Measurements from ENCODE around the gene CAMK1.
A peak's percentile ranks its signal among the peaks of the same experiment; 100 is the strongest.

The CAMK1 gene

GRCh38 chr3:9731206-9732079 is 38.3 kb downstream of the CAMK1 start, which contains the start of gene BRPF1:
Gene BRPF1 (plus strand): TSS chr3:9731735. CDS start chr3:9734141, 2,406 bp downstream.
- Mint-ChIP-seq H3K4me1 (peaks cover 71% of the 10 kb centered on the region), H3K9me3 (no peaks in the 10 kb centered on the region), H3K36me3 (peaks cover 28% of the 10 kb centered on the region), H3K27me3 (peaks cover 17% of the 10 kb centered on the region), H3K27ac (peak within 1 kb of the TSS; percentile 95), H3K4me3 (peak within 1 kb of the TSS; percentile 99)
- CTCF ChIA-PET: interaction anchor here (1.0 to 2.1 kb wide), 4 partner anchors 17 to 228 kb away, joined by 3 to 7 read pairs (median 6); no protein-coding TSS in a partner anchor
- DNase-seq: peak; percentile 100

GRCh38 chr3:9730657-9731205 is 39.0 kb downstream of the CAMK1 start:
- Mint-ChIP-seq H3K4me1 (peaks cover 66% of the 10 kb centered on the region), H3K9me3 (no peaks in the 10 kb centered on the region), H3K27ac (peak overlapping the region; percentile 95), H3K4me3 (peak overlapping the region; percentile 84), H3K36me3 (peaks cover 24% of the 10 kb centered on the region), H3K27me3 (peaks cover 17% of the 10 kb centered on the region)
- CTCF ChIA-PET: interaction anchor here (1.0 to 2.1 kb wide), 4 partner anchors 16 to 227 kb away, joined by 3 to 7 read pairs (median 6); no protein-coding TSS in a partner anchor
- no peak for DNase-seq

GRCh38 chr3:9729419-9729818 is 40.3 kb downstream of the CAMK1 start:
- Mint-ChIP-seq H3K36me3 (peaks cover 14% of the 10 kb centered on the region), H3K27me3 (peaks cover 22% of the 10 kb centered on the region), H3K4me3 (no peak overlapping the region), H3K9me3 (no peaks in the 10 kb centered on the region), H3K27ac (no peak overlapping the region), H3K4me1 (peaks cover 53% of the 10 kb centered on the region)
- no peak for DNase-seq
- CTCF ChIA-PET: no interaction called here

GRCh38 chr3:9727743-9728142 is 42.0 kb downstream of the CAMK1 start:
- DNase-seq: no peak
- peaks cover 36% of the 10 kb centered on the region for H3K4me1 Mint-ChIP-seq
- CTCF ChIA-PET: interaction anchor here (0.7 to 3.2 kb wide), 21 partner anchors 10 to 376 kb away, joined by 3 to 20 read pairs (median 5); partner anchors contain the start of genes MTMR14 and OGG1
- no peaks in the 10 kb centered on the region for H3K9me3 Mint-ChIP-seq
- no peak overlapping the region for H3K4me3 Mint-ChIP-seq
- peaks cover 4% of the 10 kb centered on the region for H3K36me3 Mint-ChIP-seq
- H3K27me3 Mint-ChIP-seq: peaks cover 27% of the 10 kb centered on the region
- no peak overlapping the region for H3K27ac Mint-ChIP-seq

- H3K27me3 Mint-ChIP-seq: peaks cover 31% of the 10 kb centered on the region
- peak overlapping the region; percentile 30 for H3K27ac Mint-ChIP-seq
- H3K4me3 Mint-ChIP-seq: peak overlapping the region; percentile 60
- H3K4me1 Mint-ChIP-seq: peaks cover 31% of the 10 kb centered on the region
- no peaks in the 10 kb centered on the region for H3K36me3 Mint-ChIP-seq
- CTCF ChIA-PET: interaction anchor here (0.7 to 3.2 kb wide), 27 partner anchors 9 to 375 kb away, joined by 3 to 20 read pairs (median 4); partner anchors contain the start of genes MTMR14 and OGG1
- no peaks in the 10 kb centered on the region for H3K9me3 Mint-ChIP-seq
- peak; percentile 71 for DNase-seq
Observed at GRCh38 chr3:9727041-9727595, 42.6 kb downstream of the CAMK1 start.

- Mint-ChIP-seq H3K27me3 (peaks cover 26% of the 10 kb centered on the region), H3K4me1 (peaks cover 31% of the 10 kb centered on the region), H3K27ac (peak overlapping the region; percentile 74), H3K36me3 (no peaks in the 10 kb centered on the region), H3K9me3 (no peaks in the 10 kb centered on the region), H3K4me3 (no peak overlapping the region)
- CTCF ChIA-PET: interaction anchor here (1.3 to 3.2 kb wide), 3 partner anchors 10 to 68 kb away, joined by 3 to 19 read pairs (median 15); no protein-coding TSS in a partner anchor
- no peak for DNase-seq
Observed at GRCh38 chr3:9725775-9726515, 43.8 kb downstream of the CAMK1 start.

GRCh38 chr3:9721700-9722060 is 48.1 kb downstream of the CAMK1 start:
- DNase-seq: no peak
- Mint-ChIP-seq H3K4me3 (no peak overlapping the region), H3K4me1 (peaks cover 8% of the 10 kb centered on the region), H3K9me3 (no peaks in the 10 kb centered on the region), H3K36me3 (no peaks in the 10 kb centered on the region), H3K27me3 (peaks cover 14% of the 10 kb centered on the region), H3K27ac (no peak overlapping the region)
- CTCF ChIA-PET: no interaction called here

GRCh38 chr3:9721015-9721699 is 48.6 kb downstream of the CAMK1 start:
- Mint-ChIP-seq H3K27me3 (peaks cover 14% of the 10 kb centered on the region), H3K36me3 (no peaks in the 10 kb centered on the region), H3K4me3 (no peak overlapping the region), H3K27ac (no peak overlapping the region), H3K9me3 (no peaks in the 10 kb centered on the region), H3K4me1 (peaks cover 5% of the 10 kb centered on the region)
- DNase-seq: no peak
- CTCF ChIA-PET: interaction anchor here (0.8 kb wide), 1 partner anchor 26 kb away, joined by 4 read pairs; no protein-coding TSS in a partner anchor

- CTCF ChIA-PET: interaction anchor here (0.8 to 1.4 kb wide), 2 partner anchors 9 to 150 kb away, joined by 3 to 5 read pairs; no protein-coding TSS in a partner anchor
- no peaks in the 10 kb centered on the region for H3K9me3 Mint-ChIP-seq
- H3K27ac Mint-ChIP-seq: no peak overlapping the region
- H3K4me1 Mint-ChIP-seq: peaks cover 5% of the 10 kb centered on the region
- no peak overlapping the region for H3K4me3 Mint-ChIP-seq
- H3K27me3 Mint-ChIP-seq: peaks cover 12% of the 10 kb centered on the region
- no peak for DNase-seq
- H3K36me3 Mint-ChIP-seq: no peaks in the 10 kb centered on the region
Observed at GRCh38 chr3:9718118-9718517, 51.6 kb downstream of the CAMK1 start.

GRCh38 chr3:9717563-9717962 is 52.2 kb downstream of the CAMK1 start:
- peaks cover 18% of the 10 kb centered on the region for H3K27me3 Mint-ChIP-seq
- no peak overlapping the region for H3K4me3 Mint-ChIP-seq
- H3K9me3 Mint-ChIP-seq: no peaks in the 10 kb centered on the region
- CTCF ChIA-PET: interaction anchor here (1.4 kb wide), 1 partner anchor 10 kb away, joined by 5 read pairs; no protein-coding TSS in a partner anchor
- no peak overlapping the region for H3K27ac Mint-ChIP-seq
- no peaks in the 10 kb centered on the region for H3K36me3 Mint-ChIP-seq
- no peak for DNase-seq
- H3K4me1 Mint-ChIP-seq: peaks cover 5% of the 10 kb centered on the region

GRCh38 chr3:9716801-9717555 is 52.8 kb downstream of the CAMK1 start:
- no peaks in the 10 kb centered on the region for H3K36me3 Mint-ChIP-seq
- no peaks in the 10 kb centered on the region for H3K9me3 Mint-ChIP-seq
- CTCF ChIA-PET: no interaction called here
- H3K27ac Mint-ChIP-seq: no peak overlapping the region
- H3K4me1 Mint-ChIP-seq: peaks cover 5% of the 10 kb centered on the region
- no peak overlapping the region for H3K4me3 Mint-ChIP-seq
- peaks cover 19% of the 10 kb centered on the region for H3K27me3 Mint-ChIP-seq
- no peak for DNase-seq

- no peaks in the 10 kb centered on the region for H3K9me3 Mint-ChIP-seq
- H3K4me1 Mint-ChIP-seq: peaks cover 5% of the 10 kb centered on the region
- no peaks in the 10 kb centered on the region for H3K36me3 Mint-ChIP-seq
- H3K4me3 Mint-ChIP-seq: no peak overlapping the region
- H3K27me3 Mint-ChIP-seq: peaks cover 22% of the 10 kb centered on the region
- CTCF ChIA-PET: interaction anchor here (0.5 to 2.5 kb wide), 5 partner anchors 11 to 363 kb away, joined by 3 to 15 read pairs (median 4); partner anchors contain the start of gene BRPF1
- no peak overlapping the region for H3K27ac Mint-ChIP-seq
- DNase-seq: peak; percentile 42
Observed at GRCh38 chr3:9715764-9716437, 53.8 kb downstream of the CAMK1 start.

Data from activated naive CD4-positive, alpha-beta T cell treated with anti-CD3 and anti-CD28 coated beads, Interleukin-2, amount 10 ng/mL, durations not matched to agents 7 days and 5 days (primary cell).